Measurements from ENCODE around the gene SERPINA5.
"Not testable (repeated sequence)": the region's sequence is repeated elsewhere in the genome, so short reads cannot be mapped to it uniquely, and the experiment has no call there.

SERPINA5 gene

DNA sequence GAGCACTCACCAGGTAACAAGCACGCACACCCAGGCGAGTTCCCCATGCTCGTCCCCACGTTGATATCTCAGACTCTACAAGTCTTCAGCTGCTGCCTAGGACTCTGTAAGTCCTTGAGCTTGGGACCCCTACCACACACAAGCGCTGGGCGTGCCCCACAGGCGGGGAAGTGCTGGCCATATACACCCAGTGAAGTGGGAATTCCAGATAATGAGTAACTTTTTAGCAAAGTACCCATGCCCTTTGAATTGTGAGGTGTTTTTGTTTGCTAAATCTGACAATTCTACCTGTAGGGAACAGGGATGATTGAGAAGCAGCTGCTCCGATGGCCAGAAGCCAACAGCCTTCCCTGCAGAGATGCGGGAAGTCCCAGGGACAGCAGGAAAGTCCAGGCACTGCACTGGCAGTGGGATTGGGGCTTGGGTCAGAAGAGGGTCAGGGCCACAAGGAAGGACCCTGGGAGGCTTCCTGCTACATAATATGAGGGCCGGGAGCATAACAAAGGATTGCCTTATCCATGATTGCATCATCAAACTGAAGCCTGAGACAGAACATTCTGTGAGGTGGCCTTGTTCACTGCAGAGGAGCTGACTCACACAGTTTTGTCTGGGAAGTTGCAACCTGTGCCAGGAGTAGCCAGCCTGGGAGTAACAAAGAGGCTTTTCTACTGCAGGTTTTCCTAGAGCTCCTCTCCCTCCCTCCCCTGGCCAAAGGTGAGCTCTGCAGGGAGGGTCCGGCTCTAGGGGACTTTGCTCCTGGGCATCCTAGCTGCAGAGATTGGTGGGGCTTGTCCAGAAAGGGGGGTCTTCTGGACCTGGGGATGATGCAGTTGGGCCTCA, 17.8 kb downstream of the SERPINA5 start:
- Histone ChIP-seq H3K9me3 (ENCODE audit: control insufficient read depth, low read length) (no peaks in the 10 kb centered on the region), H3K27ac (ENCODE audit: insufficient read depth, low read depth, low read length, poor library complexity, severe bottlenecking) (no peak overlapping the region), H3K4me1 (ENCODE audit: control insufficient read depth, insufficient read depth, low read length) (peaks cover 7% of the 10 kb centered on the region), H3K27me3 (ENCODE audit: control insufficient read depth, insufficient read depth, low read length, poor library complexity, severe bottlenecking) (no peaks in the 10 kb centered on the region), H3K4me3 (ENCODE audit: insufficient read depth, low read depth, low read length) (no peak overlapping the region), H3K36me3 (ENCODE audit: control insufficient read depth, insufficient read depth, low read length) (no peaks in the 10 kb centered on the region)
- 78 to 80% methylated on average over 11 of the region's 11 CpGs for WGBS, 2 experiments

DNA sequence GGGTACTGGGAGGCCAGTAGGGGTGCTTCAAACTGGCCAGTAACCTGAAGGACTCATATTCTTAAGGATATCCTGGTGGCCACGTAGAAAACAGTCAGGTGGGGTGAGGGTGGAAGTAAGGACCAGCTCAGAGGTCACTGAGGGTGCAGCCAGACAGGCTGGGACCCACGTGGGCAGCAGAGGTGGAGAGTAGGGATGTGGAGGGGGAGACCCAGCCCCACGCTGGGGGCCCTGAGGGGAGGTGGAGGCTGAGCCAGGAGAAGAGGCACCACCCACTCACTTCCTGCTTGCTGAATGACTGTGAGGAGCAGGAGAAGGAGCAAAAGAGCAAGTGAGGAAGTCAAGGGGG, 18.4 kb downstream of the SERPINA5 start:
- Histone ChIP-seq H3K9me3 (ENCODE audit: control insufficient read depth, low read length) (no peaks in the 10 kb centered on the region), H3K27ac (ENCODE audit: insufficient read depth, low read depth, low read length, poor library complexity, severe bottlenecking) (no peak overlapping the region), H3K36me3 (ENCODE audit: control insufficient read depth, insufficient read depth, low read length) (no peaks in the 10 kb centered on the region), H3K4me3 (ENCODE audit: insufficient read depth, low read depth, low read length) (no peak overlapping the region), H3K27me3 (ENCODE audit: control insufficient read depth, insufficient read depth, low read length, poor library complexity, severe bottlenecking) (no peaks in the 10 kb centered on the region), H3K4me1 (ENCODE audit: control insufficient read depth, insufficient read depth, low read length) (peaks cover 7% of the 10 kb centered on the region)
- whole genome bisulfite sequencing, 2 experiments: 79% methylated on average over 3 of the region's 3 CpGs

DNA sequence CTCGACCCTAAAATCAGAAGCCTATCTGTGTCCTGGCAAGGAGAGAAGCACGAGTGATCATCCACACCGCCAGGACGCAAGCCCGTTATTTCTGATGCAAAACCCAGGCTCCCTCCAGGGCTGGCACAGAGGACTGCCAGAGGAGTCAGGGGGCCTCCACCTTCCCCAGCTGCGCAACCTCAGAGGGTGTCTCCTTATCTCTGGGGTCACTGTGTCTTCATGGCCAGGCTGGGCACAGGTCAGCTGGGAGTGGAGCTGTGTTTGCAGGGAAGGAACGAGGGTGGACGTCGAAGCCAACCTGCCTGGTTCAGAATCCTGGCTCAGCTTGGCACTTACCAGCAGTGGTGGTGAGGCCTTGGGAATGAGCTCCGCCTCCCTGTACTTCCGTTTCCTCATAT, 18.9 kb downstream of the SERPINA5 start:
- H3K4me1 ChIP-seq (ENCODE audit: control insufficient read depth, insufficient read depth, low read length): peaks cover 7% of the 10 kb centered on the region
- no peak overlapping the region for H3K27ac ChIP-seq (ENCODE audit: insufficient read depth, low read depth, low read length, poor library complexity, severe bottlenecking)
- H3K9me3 ChIP-seq (ENCODE audit: control insufficient read depth, low read length): no peaks in the 10 kb centered on the region
- H3K36me3 ChIP-seq (ENCODE audit: control insufficient read depth, insufficient read depth, low read length): no peaks in the 10 kb centered on the region
- H3K4me3 ChIP-seq (ENCODE audit: insufficient read depth, low read depth, low read length): no peak overlapping the region
- 86 to 88% methylated on average over 11 of the region's 11 CpGs for WGBS, 2 experiments
- no peaks in the 10 kb centered on the region for H3K27me3 ChIP-seq (ENCODE audit: control insufficient read depth, insufficient read depth, low read length, poor library complexity, severe bottlenecking)

DNA sequence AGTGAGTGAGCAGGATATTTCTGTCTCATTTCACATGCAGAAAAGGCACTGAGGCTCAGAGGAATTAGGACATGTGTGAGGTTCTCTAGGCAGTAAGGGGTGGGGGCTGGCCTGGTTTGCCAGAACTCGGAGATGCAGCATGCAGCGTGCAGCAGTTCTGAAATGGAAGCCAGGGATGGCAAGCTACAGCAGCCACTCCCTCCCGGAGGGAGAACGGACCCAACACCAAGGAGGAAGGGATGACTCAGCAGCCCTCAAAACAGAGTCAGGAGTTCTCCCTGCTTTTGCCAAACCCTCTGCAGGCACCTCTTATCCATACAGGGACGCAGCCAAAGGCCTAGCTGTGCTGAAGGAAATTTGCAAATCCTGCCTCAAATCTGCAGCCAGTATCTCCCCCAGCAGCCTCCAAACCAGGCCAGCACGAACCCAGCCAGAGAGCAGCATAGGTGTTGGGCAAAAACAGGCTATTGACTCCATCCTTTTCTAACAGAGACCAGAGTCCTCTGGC, 20.7 kb downstream of the SERPINA5 start:
- peaks cover 7% of the 10 kb centered on the region for H3K4me1 ChIP-seq (ENCODE audit: control insufficient read depth, insufficient read depth, low read length)
- no peaks in the 10 kb centered on the region for H3K9me3 ChIP-seq (ENCODE audit: control insufficient read depth, low read length)
- H3K36me3 ChIP-seq (ENCODE audit: control insufficient read depth, insufficient read depth, low read length): no peaks in the 10 kb centered on the region
- H3K4me3 ChIP-seq (ENCODE audit: insufficient read depth, low read depth, low read length): no peak overlapping the region
- no peaks in the 10 kb centered on the region for H3K27me3 ChIP-seq (ENCODE audit: control insufficient read depth, insufficient read depth, low read length, poor library complexity, severe bottlenecking)
- 71 to 75% methylated on average over 6 of the region's 6 CpGs for WGBS, 2 experiments
- H3K27ac ChIP-seq (ENCODE audit: insufficient read depth, low read depth, low read length, poor library complexity, severe bottlenecking): no peak overlapping the region

DNA sequence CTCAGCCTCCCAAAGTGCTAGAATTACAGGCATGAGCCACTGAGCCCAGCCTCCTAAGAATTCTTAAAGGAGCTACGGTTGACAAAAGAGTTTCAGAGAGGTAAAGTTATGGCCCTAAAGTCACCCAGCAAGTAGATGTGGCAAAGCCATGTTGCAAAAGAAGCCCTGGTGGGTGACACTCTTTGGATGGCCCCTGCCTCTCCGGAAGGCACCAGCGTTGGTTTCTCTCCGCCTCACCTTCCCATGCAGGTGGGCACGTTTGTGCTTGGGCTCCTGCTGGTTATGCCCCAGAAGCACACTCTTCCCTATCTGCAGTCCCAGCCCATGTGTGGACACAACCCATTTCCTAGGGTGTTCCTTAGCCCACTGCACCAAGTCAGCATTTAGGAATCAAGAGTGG, 21.5 kb downstream of the SERPINA5 start:
- no peaks in the 10 kb centered on the region for H3K36me3 ChIP-seq (ENCODE audit: control insufficient read depth, insufficient read depth, low read length)
- H3K27me3 ChIP-seq (ENCODE audit: control insufficient read depth, insufficient read depth, low read length, poor library complexity, severe bottlenecking): no peaks in the 10 kb centered on the region
- peaks cover 7% of the 10 kb centered on the region for H3K4me1 ChIP-seq (ENCODE audit: control insufficient read depth, insufficient read depth, low read length)
- 83 to 88% methylated on average over 5 of the region's 5 CpGs for WGBS, 2 experiments
- no peak overlapping the region for H3K27ac ChIP-seq (ENCODE audit: insufficient read depth, low read depth, low read length, poor library complexity, severe bottlenecking)
- H3K9me3 ChIP-seq (ENCODE audit: control insufficient read depth, low read length): no peaks in the 10 kb centered on the region
- no peak overlapping the region for H3K4me3 ChIP-seq (ENCODE audit: insufficient read depth, low read depth, low read length)

DNA sequence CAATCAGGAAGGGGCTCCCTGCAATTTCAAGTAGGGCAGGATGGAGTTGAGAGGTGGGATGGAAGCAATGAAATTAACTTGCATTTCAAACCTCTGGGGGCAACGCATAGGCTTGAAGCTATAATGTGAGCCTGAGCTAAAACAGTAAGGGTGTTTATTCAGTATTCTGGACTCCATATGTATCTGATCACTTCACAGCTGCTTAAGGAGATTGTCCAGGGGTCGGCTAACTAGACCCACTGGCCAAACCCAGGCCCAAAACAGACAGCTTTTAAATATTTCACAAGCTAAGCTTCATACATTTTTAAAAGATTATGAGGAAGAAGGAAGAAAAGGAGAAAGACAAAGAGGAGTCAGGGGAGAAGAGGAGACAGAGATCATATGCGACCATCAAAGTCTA, 24.1 kb downstream of the SERPINA5 start:
- 94 to 95% methylated on average over 2 to 3 of the region's 3 CpGs for WGBS, 2 experiments
- H3K9me3 ChIP-seq (ENCODE audit: control insufficient read depth, low read length): no peaks in the 10 kb centered on the region

DNA sequence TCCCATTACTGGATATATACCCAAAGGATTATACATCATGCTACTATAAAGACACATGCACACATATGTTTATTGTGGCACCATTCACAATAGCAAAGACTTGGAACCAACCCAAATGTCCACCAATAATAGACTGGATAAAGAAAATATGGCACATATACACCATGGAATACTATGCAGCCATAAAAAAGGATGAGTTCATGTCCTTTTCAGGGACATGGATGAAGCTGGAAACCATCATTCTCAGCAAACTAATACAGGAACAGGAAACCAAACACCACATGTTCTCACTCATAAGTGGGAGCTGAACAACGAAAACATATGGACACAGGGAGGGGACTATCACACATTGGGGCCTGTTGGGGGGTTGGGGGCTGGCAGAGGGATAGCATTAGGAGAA, 27.7 kb downstream of the SERPINA5 start:
- not testable (repeated sequence) for H3K4me3 ChIP-seq (ENCODE audit: insufficient read depth, low read depth, low read length); H3K9me3 ChIP-seq (ENCODE audit: control insufficient read depth, low read length); H3K27me3 ChIP-seq (ENCODE audit: control insufficient read depth, insufficient read depth, low read length, poor library complexity, severe bottlenecking); H3K36me3 ChIP-seq (ENCODE audit: control insufficient read depth, insufficient read depth, low read length); H3K4me1 ChIP-seq (ENCODE audit: control insufficient read depth, insufficient read depth, low read length); H3K27ac ChIP-seq (ENCODE audit: insufficient read depth, low read depth, low read length, poor library complexity, severe bottlenecking)
- 86 to 100% methylated on average over 1 of the region's 1 CpG for whole genome bisulfite sequencing, 2 experiments

More for the DNA sequence above, 24.1 kb downstream of the SERPINA5 start:
- Histone ChIP-seq H3K4me1 (ENCODE audit: control insufficient read depth, insufficient read depth, low read length) (no peaks in the 10 kb centered on the region), H3K27ac (ENCODE audit: insufficient read depth, low read depth, low read length, poor library complexity, severe bottlenecking) (no peak overlapping the region), H3K27me3 (ENCODE audit: control insufficient read depth, insufficient read depth, low read length, poor library complexity, severe bottlenecking) (no peaks in the 10 kb centered on the region), H3K4me3 (ENCODE audit: insufficient read depth, low read depth, low read length) (no peak overlapping the region), H3K36me3 (ENCODE audit: control insufficient read depth, insufficient read depth, low read length) (no peaks in the 10 kb centered on the region)

DNA sequence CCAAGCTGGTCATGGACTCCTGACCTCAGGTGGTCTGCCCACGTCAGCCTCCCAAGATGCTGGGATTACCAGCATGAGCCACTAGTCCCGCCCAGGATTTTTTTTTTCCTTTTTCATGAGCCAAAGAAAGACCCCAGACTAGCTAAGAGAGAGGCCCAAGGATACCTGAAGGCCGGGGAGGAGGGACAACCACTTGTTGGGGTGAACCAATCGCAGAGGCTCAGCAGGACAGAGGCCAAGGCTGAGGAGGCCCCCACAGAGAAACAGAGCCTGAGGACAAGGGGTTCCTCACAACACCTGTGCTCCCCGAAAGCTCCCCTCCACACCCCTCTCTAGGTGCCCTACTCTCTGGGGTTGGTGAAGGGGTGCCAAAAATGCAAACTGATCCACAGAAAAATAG, 30.0 kb downstream of the SERPINA5 start:
- WGBS, 2 experiments: 89 to 92% methylated on average over 5 of the region's 5 CpGs
- no peak overlapping the region for H3K27ac ChIP-seq (ENCODE audit: insufficient read depth, low read depth, low read length, poor library complexity, severe bottlenecking)

DNA sequence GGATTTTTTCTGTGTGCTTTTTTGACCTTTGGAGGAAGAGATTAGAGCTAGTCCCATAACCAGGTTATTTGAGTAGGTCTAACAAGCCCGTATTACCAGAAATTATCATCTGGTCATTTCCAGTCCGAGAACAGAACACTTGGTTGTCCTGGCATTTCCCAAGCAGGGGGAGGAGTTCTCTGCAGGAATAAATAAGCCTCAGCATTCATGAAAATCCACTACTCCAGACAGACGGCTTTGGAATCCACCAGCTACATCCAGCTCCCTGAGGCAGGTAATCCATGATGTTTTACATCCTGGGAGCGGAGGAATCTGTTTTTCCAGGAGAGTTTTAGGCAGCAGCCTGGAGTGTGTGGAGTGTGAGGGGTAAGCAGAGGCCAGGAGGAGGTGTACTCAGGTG, 30.9 kb downstream of the SERPINA5 start, which contains the start of gene SERPINA3:
Gene SERPINA3 (plus strand): TSS at position 218 of the 400 bp plus-strand sequence. CDS start 2,051 bp downstream, outside the sequence.
- Histone ChIP-seq H3K27me3 (ENCODE audit: control insufficient read depth, insufficient read depth, low read length, poor library complexity, severe bottlenecking) (no peaks in the 10 kb centered on the region), H3K27ac (ENCODE audit: insufficient read depth, low read depth, low read length, poor library complexity, severe bottlenecking) (no peak within 1 kb of the TSS), H3K4me3 (ENCODE audit: insufficient read depth, low read depth, low read length) (no peak within 1 kb of the TSS), H3K36me3 (ENCODE audit: control insufficient read depth, insufficient read depth, low read length) (no peaks in the 10 kb centered on the region), H3K9me3 (ENCODE audit: control insufficient read depth, low read length) (no peaks in the 10 kb centered on the region), H3K4me1 (ENCODE audit: control insufficient read depth, insufficient read depth, low read length) (peaks cover 6% of the 10 kb centered on the region)
- WGBS, 2 experiments: 85 to 87% methylated on average over 4 of the region's 4 CpGs

More for the DNA sequence above, 30.0 kb downstream of the SERPINA5 start:
- H3K4me3 ChIP-seq (ENCODE audit: insufficient read depth, low read depth, low read length): no peak overlapping the region
- no peaks in the 10 kb centered on the region for H3K27me3 ChIP-seq (ENCODE audit: control insufficient read depth, insufficient read depth, low read length, poor library complexity, severe bottlenecking)
- no peaks in the 10 kb centered on the region for H3K36me3 ChIP-seq (ENCODE audit: control insufficient read depth, insufficient read depth, low read length)
- H3K4me1 ChIP-seq (ENCODE audit: control insufficient read depth, insufficient read depth, low read length): peaks cover 6% of the 10 kb centered on the region
- H3K9me3 ChIP-seq (ENCODE audit: control insufficient read depth, low read length): no peaks in the 10 kb centered on the region

DNA sequence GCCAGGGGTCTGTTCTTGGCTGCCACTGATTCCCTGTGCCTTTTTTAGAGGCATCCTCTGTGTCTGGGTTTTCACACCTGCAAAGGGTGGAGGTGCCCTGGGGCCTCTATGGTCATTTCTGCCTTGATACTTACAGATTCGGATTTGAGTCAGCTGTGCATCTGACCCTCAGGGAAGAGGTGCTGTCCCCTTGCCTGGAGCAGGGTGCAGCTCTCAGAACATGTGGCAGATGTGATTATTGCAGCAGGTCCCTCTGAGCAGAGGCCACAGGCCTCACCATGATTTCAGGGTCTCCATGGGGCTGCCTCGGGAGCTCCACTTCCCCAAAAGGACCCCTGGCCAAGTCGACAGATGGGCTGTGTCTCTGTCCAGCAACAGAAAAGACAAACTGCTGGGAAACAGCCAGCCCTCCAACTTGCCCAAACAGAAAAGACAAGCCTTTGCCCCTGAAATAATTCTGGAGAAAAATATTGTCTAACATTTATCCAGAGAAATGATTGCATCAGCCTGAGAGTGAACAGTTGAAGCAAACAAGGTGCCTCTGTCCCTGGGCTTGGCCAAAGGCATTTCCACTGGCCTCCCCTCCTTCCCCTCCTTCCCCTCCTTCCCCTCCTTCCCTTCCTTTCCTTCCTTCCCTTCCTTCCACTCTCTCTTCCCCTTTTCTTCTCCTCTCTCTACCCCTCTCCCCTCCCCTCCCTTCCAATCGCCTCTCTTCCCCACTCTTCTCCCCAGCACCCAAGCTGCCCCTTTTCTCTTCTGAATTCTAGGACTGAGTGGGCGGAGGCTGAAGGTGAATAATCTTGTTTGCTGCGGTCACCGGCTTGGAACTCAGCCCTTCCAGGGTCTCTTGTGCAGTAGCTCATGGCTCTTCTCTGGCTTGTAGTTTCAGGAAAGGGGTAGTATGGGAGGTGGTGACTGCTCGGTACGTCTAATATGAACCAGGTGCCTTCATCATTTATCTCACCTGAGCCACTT, 31.6 kb downstream of the SERPINA5 start:
- peaks cover 6% of the 10 kb centered on the region for H3K4me1 ChIP-seq (ENCODE audit: control insufficient read depth, insufficient read depth, low read length)
- 79 to 81% methylated on average over 9 of the region's 9 CpGs for WGBS, 2 experiments
- H3K27ac ChIP-seq (ENCODE audit: insufficient read depth, low read depth, low read length, poor library complexity, severe bottlenecking): no peak overlapping the region
- H3K9me3 ChIP-seq (ENCODE audit: control insufficient read depth, low read length): no peaks in the 10 kb centered on the region
- no peaks in the 10 kb centered on the region for H3K36me3 ChIP-seq (ENCODE audit: control insufficient read depth, insufficient read depth, low read length)
- no peaks in the 10 kb centered on the region for H3K27me3 ChIP-seq (ENCODE audit: control insufficient read depth, insufficient read depth, low read length, poor library complexity, severe bottlenecking)
- H3K4me3 ChIP-seq (ENCODE audit: insufficient read depth, low read depth, low read length): no peak overlapping the region
